IMR-90 (cell line): Measurements from ENCODE around the gene LRRC7. TPM values are rescaled to one million over a fixed set of nuclear protein-coding genes. Genes with fewer than 3 reads are reported as not detected.

Source experiments
- ATAC-seq: fragments of 200-7000 bp; cut with Tn5 transposase; 2 replicates; pipeline ENCODE4 v1.9.1; 2020; ENCODE audit warnings: low read depth, mild to moderate bottlenecking, moderate library complexity
- BruUV-seq: library from RNA; stranded (reverse); fragments of 400-500 nt; replicated peaks from 2 replicates; lab custom pipeline; 2021; lab: Mats Ljungman, UMichigan
- CTCF ChIA-PET: fragments of 300-600 bp; formaldehyde crosslinking; extraction: SDS; loops from one replicate; lab custom pipeline; 2021; ENCODE audit warnings: antibody characterized with exemption; lab: Yijun Ruan, JAX
- POLR2A ChIA-PET: fragments of 300-600 bp; sonication (Branson Sonifier 250); formaldehyde crosslinking; loops from one replicate; lab custom pipeline; 2022; ENCODE audit warnings: antibody characterized with exemption; ENCODE audit not compliant: unreplicated experiment; lab: Charles Lee
- DNase-seq: peaks from one replicate; pipeline ENCODE4 v3.0.0; 2013
- H2AFZ ChIP-seq: replicated peaks from 2 replicates; pipeline ENCODE3; 2013; ENCODE audit warnings: low read length, mild to moderate bottlenecking; ENCODE audit not compliant: poor library complexity
- H2AK5ac ChIP-seq: 2 replicates; pipeline ENCODE4 v1.6.1; 2013; ENCODE audit warnings: low read depth, low read length, inconsistent platforms
- H2AK9ac ChIP-seq: replicated peaks from 2 replicates; pipeline ENCODE3; 2013; ENCODE audit warnings: mild to moderate bottlenecking, low read depth, low read length, moderate library complexity; ENCODE audit not compliant: poor library complexity
- H2BK120ac ChIP-seq: 2 replicates; pipeline ENCODE4 v1.6.1; 2013; ENCODE audit warnings: low read depth, low read length, inconsistent platforms
- H2BK15ac ChIP-seq: 3 replicates; pipeline ENCODE4 v1.6.1; 2013; ENCODE audit warnings: low read depth, low read length, inconsistent platforms
- H2BK20ac ChIP-seq: 2 replicates; pipeline ENCODE4 v1.6.1; 2013; ENCODE audit warnings: low read depth, mild to moderate bottlenecking, inconsistent platforms, low read length, moderate library complexity
- H2BK5ac ChIP-seq: 2 replicates; pipeline ENCODE4 v1.6.1; 2013; ENCODE audit warnings: mild to moderate bottlenecking, low read depth, low read length, inconsistent platforms; ENCODE audit not compliant: poor library complexity, severe bottlenecking
- H3K14ac ChIP-seq: replicated peaks from 2 replicates; pipeline ENCODE4 v1.6.1; 2013; ENCODE audit warnings: low read depth, low read length, inconsistent platforms
- H3K18ac ChIP-seq: 2 replicates; pipeline ENCODE4 v1.6.1; 2013; ENCODE audit warnings: low read depth, low read length, control low read depth
- H3K23ac ChIP-seq: 2 replicates; pipeline ENCODE4 v1.6.1; 2013; ENCODE audit warnings: low read depth, low read length, inconsistent platforms
- H3K27ac ChIP-seq: 2 replicates; pipeline ENCODE4 v1.5.1; 2013; ENCODE audit warnings: mild to moderate bottlenecking, control low read depth, low read length; ENCODE audit not compliant: insufficient read depth
- H3K27me3 ChIP-seq: 2 replicates; pipeline ENCODE4 v1.6.1; 2013; ENCODE audit warnings: low read length; ENCODE audit not compliant: control insufficient read depth, insufficient read depth
- H3K36me3 ChIP-seq: 2 replicates; pipeline ENCODE4 v1.6.1; 2013; ENCODE audit warnings: low read length, mixed read lengths; ENCODE audit not compliant: control insufficient read depth, insufficient read depth
- H3K4ac ChIP-seq: 2 replicates; pipeline ENCODE4 v1.6.1; 2013; ENCODE audit warnings: low read depth, low read length, inconsistent platforms
- H3K4me1 ChIP-seq: 2 replicates; pipeline ENCODE4 v1.6.1; 2013; ENCODE audit warnings: low read length, mixed read lengths; ENCODE audit not compliant: control insufficient read depth, insufficient read depth
- H3K4me2 ChIP-seq: 2 replicates; pipeline ENCODE4 v1.6.1; 2013; ENCODE audit warnings: low read depth, mild to moderate bottlenecking, control low read depth, low read length, moderate library complexity
- H3K4me3 ChIP-seq: 2 replicates; pipeline ENCODE4 v1.5.1; 2013; ENCODE audit warnings: low read depth, mild to moderate bottlenecking, control low read depth, low read length, moderate library complexity; ENCODE audit not compliant: insufficient read depth
- H3K56ac ChIP-seq: 2 replicates; pipeline ENCODE4 v1.6.1; 2013; ENCODE audit warnings: low read length, inconsistent platforms; ENCODE audit not compliant: insufficient read depth; ENCODE audit errors: extremely low read depth
- H3K79me1 ChIP-seq, 2 experiments: 2 replicates each; pipeline ENCODE4 v1.6.1; 2013; ENCODE audit warnings: low read length in 2 of 2, inconsistent platforms in 1 of 2, low read depth in 1 of 2
- H3K9ac ChIP-seq: 2 replicates; pipeline ENCODE4 v1.6.1; 2013; ENCODE audit warnings: low read depth, low read length, control low read depth
- H3K9me1 ChIP-seq: 2 replicates; pipeline ENCODE4 v1.6.1; 2013; ENCODE audit warnings: low read length, inconsistent platforms; ENCODE audit not compliant: insufficient read depth
- H3K9me3 ChIP-seq: 2 replicates; pipeline ENCODE4 v1.6.1; 2013; ENCODE audit warnings: low read length; ENCODE audit not compliant: control insufficient read depth, insufficient read depth
- H4K20me1 ChIP-seq: 2 replicates; pipeline ENCODE4 v1.6.1; 2013; ENCODE audit warnings: low read length, inconsistent platforms; ENCODE audit not compliant: insufficient read depth
- H4K5ac ChIP-seq: 2 replicates; pipeline ENCODE4 v1.6.1; 2013; ENCODE audit warnings: mild to moderate bottlenecking, low read depth, low read length, control low read depth
- H4K8ac ChIP-seq, 2 experiments: 2 replicates each; pipeline ENCODE4 v1.6.1; 2013; ENCODE audit warnings: low read depth in 2 of 2, low read length in 2 of 2, control low read depth in 1 of 2, inconsistent platforms in 1 of 2
- H4K91ac ChIP-seq: 2 replicates; pipeline ENCODE4 v1.6.1; 2013; ENCODE audit warnings: low read depth, low read length, inconsistent platforms; ENCODE audit not compliant: insufficient read depth
- CEBPB ChIP-seq: IDR thresholded peaks from 2 replicates; pipeline ENCODE4 v1.6.1; 2012; ENCODE audit warnings: low read depth, low read length, improper control_type of control experiment
- MAZ ChIP-seq: IDR thresholded peaks from 2 replicates; pipeline ENCODE4 v1.6.1; 2012; ENCODE audit warnings: low read depth, mild to moderate bottlenecking, low read length, improper control_type of control experiment, moderate library complexity, borderline replicate concordance
- MXI1 ChIP-seq: IDR thresholded peaks from 2 replicates; pipeline ENCODE4 v1.6.1; 2012; ENCODE audit warnings: low read depth, mild to moderate bottlenecking, low read length, moderate library complexity, borderline replicate concordance
- POLR2A ChIP-seq: IDR thresholded peaks from 2 replicates; pipeline ENCODE4 v1.6.1; 2012; ENCODE audit warnings: mild to moderate bottlenecking, low read depth, low read length
- RFX5 ChIP-seq: IDR thresholded peaks from 2 replicates; pipeline ENCODE4 v1.8.0; 2012; ENCODE audit warnings: low read depth, mild to moderate bottlenecking, low read length, moderate library complexity
- dilution Hi-C: fragments of 300-500 bp; cut with HindIII; formaldehyde crosslinking; loops from one replicate; pipeline ENCODE4 v1.14.3; 2018; ENCODE audit warnings: low sequenced_read_pairs; ENCODE audit not compliant: unreplicated experiment
- in situ Hi-C: fragments of 300-500 bp; cut with MboI; formaldehyde crosslinking; loops from 3 replicates; pipeline ENCODE4 v1.14.3; 2019; ENCODE audit warnings: low sequenced_read_pairs, inconsistent platforms, mixed read lengths
- intact Hi-C: fragments of 100-400 bp; cut with micrococcal nuclease; formaldehyde crosslinking; loops from 2 replicates; pipeline ENCODE4 v1.10.0; 2022
- polyA plus RNA-seq, 3 experiments: library from polyadenylated mRNA; depleted of rRNA; stranded (reverse); fragments of >200 nt; gene quantifications; 2 replicates each; pipeline ENCODE4 v1.2.3, GENCODE V29; 2012; ENCODE audit warnings: low replicate concordance in 1 of 3
- total RNA-seq: library from RNA; depleted of rRNA; stranded (reverse); fragments of >200 nt; gene quantifications from 2 replicates; pipeline ENCODE4 v1.2.3, GENCODE V29; 2012

The LRRC7 gene
- total and polyA plus RNA-seq, 2 of the 4 experiments (the other 2 are of a cell fraction): under 0.01 to 0.02 TPM

- no peak overlapping the region for H2BK15ac ChIP-seq
- H3K27me3 ChIP-seq: no peaks in the 10 kb centered on the region; the same call in 1 of the 2 replicates
- intact Hi-C loops (loop anchor here (5.0 kb wide), 1 partner anchor 281 kb away; no protein-coding TSS in a partner anchor), in situ Hi-C loops (loop anchor here (25.0 kb wide), 1 partner anchor 111 kb away; no protein-coding TSS in a partner anchor), dilution Hi-C loops (no loop called here)
- no peak overlapping the region for H4K8ac ChIP-seq
- no peak overlapping the region for H2AK5ac ChIP-seq
- no TSS peak for BruUV-seq
- no peak for ATAC-seq
- no peak overlapping the region for H2BK20ac ChIP-seq
- no peak overlapping the region for H2BK120ac ChIP-seq
- H3K9me1 ChIP-seq: no peaks in the 10 kb centered on the region
- H3K4me2 ChIP-seq: no peak overlapping the region
- no peak overlapping the region for H4K5ac ChIP-seq
- TF ChIP-seq CEBPB: no peak
- TF ChIP-seq MAZ: no peak
- no peak for TF ChIP-seq MXI1
- TF ChIP-seq RFX5: no peak
- no peak for TF ChIP-seq POLR2A
- H3K56ac ChIP-seq: no peak overlapping the region
- H2AK9ac ChIP-seq: no peak overlapping the region
- H3K4me3 ChIP-seq: no peak overlapping the region
- H3K4ac ChIP-seq: no peak overlapping the region
- DNase-seq: no peak
- no peaks in the 10 kb centered on the region for H3K79me1 ChIP-seq
- no peak overlapping the region for H2BK5ac ChIP-seq
- no peak overlapping the region for H3K9ac ChIP-seq
- H3K23ac ChIP-seq: no peak overlapping the region
- no peaks in the 10 kb centered on the region for H3K36me3 ChIP-seq
- H4K91ac ChIP-seq: no peak overlapping the region
- no peaks in the 10 kb centered on the region for H3K9me3 ChIP-seq
- no peak overlapping the region for H2AFZ ChIP-seq
- no peak overlapping the region for H3K14ac ChIP-seq
- no peak overlapping the region for H3K18ac ChIP-seq
- CTCF ChIA-PET: no interaction called here
- no peaks in the 10 kb centered on the region for H3K4me1 ChIP-seq
- no peaks in the 10 kb centered on the region for H4K20me1 ChIP-seq
- H3K27ac ChIP-seq: no peak overlapping the region
- POLR2A ChIA-PET: no interaction called here
Measured at GRCh38 chr1:70025846-70026245, 458.1 kb downstream of the LRRC7 start.
